ENCODE measurements around the gene ANXA6.
A peak's percentile ranks its signal among the peaks of the same experiment; 100 is the strongest.

Gene ANXA6

GRCh38 chr5:151079838-151080612, 77.6 kb downstream of the ANXA6 start:
- DNase-seq (ENCODE audit: low read depth, low spot score): no peak
- no peaks in the 10 kb centered on the region for H3K9me3 ChIP-seq (ENCODE audit: insufficient read depth, low read length)
- H3K9ac ChIP-seq (ENCODE audit: insufficient read length, low read depth): peak overlapping the region; percentile 79
- peak overlapping the region; percentile 62 for H3K4me3 ChIP-seq (ENCODE audit: insufficient read length, low read depth)
- H3K27me3 ChIP-seq (ENCODE audit: insufficient read depth, insufficient read length): peaks cover 2% of the 10 kb centered on the region
- H3K4me1 ChIP-seq (ENCODE audit: insufficient read depth, insufficient read length): peaks cover 7% of the 10 kb centered on the region
- TF ChIP-seq YY1 (IDR thresholded peaks at IDR 0.05; ENCODE audit: insufficient read depth, insufficient read length) (no peak), SUZ12 (IDR thresholded peaks at IDR 0.05; ENCODE audit: extremely low read depth, insufficient read depth, insufficient read length) (no peak), ZNF274 (IDR thresholded peaks at IDR 0.05; ENCODE audit: low read depth, low read length) (no peak)
- H3K36me3 ChIP-seq (ENCODE audit: insufficient read depth, insufficient read length, low read length): peaks cover 15% of the 10 kb centered on the region

- peaks cover 7% of the 10 kb centered on the region for H3K4me1 ChIP-seq (ENCODE audit: insufficient read depth, insufficient read length)
- H3K36me3 ChIP-seq (ENCODE audit: insufficient read depth, insufficient read length, low read length): peaks cover 15% of the 10 kb centered on the region
- H3K9ac ChIP-seq (ENCODE audit: insufficient read length, low read depth): no peak overlapping the region
- DNase-seq (ENCODE audit: low read depth, low spot score): no peak
- H3K9me3 ChIP-seq (ENCODE audit: insufficient read depth, low read length): no peaks in the 10 kb centered on the region
- TF ChIP-seq SUZ12 (IDR thresholded peaks at IDR 0.05; ENCODE audit: extremely low read depth, insufficient read depth, insufficient read length) (no peak), ZNF274 (IDR thresholded peaks at IDR 0.05; ENCODE audit: low read depth, low read length) (no peak), YY1 (IDR thresholded peaks at IDR 0.05; ENCODE audit: insufficient read depth, insufficient read length) (no peak)
- H3K27me3 ChIP-seq (ENCODE audit: insufficient read depth, insufficient read length): peaks cover 2% of the 10 kb centered on the region
- H3K4me3 ChIP-seq (ENCODE audit: insufficient read length, low read depth): no peak overlapping the region
Measured at GRCh38 chr5:151078490-151079262, 78.9 kb downstream of the ANXA6 start.

GRCh38 chr5:151077967-151078366, 79.6 kb downstream of the ANXA6 start:
- H3K9ac ChIP-seq (ENCODE audit: insufficient read length, low read depth): no peak overlapping the region
- no peak for TF ChIP-seq SUZ12 (IDR thresholded peaks at IDR 0.05; ENCODE audit: extremely low read depth, insufficient read depth, insufficient read length)
- TF ChIP-seq ZNF274 (IDR thresholded peaks at IDR 0.05; ENCODE audit: low read depth, low read length): no peak
- no peak for TF ChIP-seq YY1 (IDR thresholded peaks at IDR 0.05; ENCODE audit: insufficient read depth, insufficient read length)
- no peak for DNase-seq (ENCODE audit: low read depth, low spot score)
- no peaks in the 10 kb centered on the region for H3K9me3 ChIP-seq (ENCODE audit: insufficient read depth, low read length)
- H3K27me3 ChIP-seq (ENCODE audit: insufficient read depth, insufficient read length): peaks cover 2% of the 10 kb centered on the region
- peaks cover 7% of the 10 kb centered on the region for H3K4me1 ChIP-seq (ENCODE audit: insufficient read depth, insufficient read length)
- H3K36me3 ChIP-seq (ENCODE audit: insufficient read depth, insufficient read length, low read length): peaks cover 15% of the 10 kb centered on the region
- H3K4me3 ChIP-seq (ENCODE audit: insufficient read length, low read depth): no peak overlapping the region

- peaks cover 7% of the 10 kb centered on the region for H3K4me1 ChIP-seq (ENCODE audit: insufficient read depth, insufficient read length)
- H3K4me3 ChIP-seq (ENCODE audit: insufficient read length, low read depth): no peak overlapping the region
- peaks cover 15% of the 10 kb centered on the region for H3K36me3 ChIP-seq (ENCODE audit: insufficient read depth, insufficient read length, low read length)
- peaks cover 2% of the 10 kb centered on the region for H3K27me3 ChIP-seq (ENCODE audit: insufficient read depth, insufficient read length)
- H3K9ac ChIP-seq (ENCODE audit: insufficient read length, low read depth): no peak overlapping the region
- TF ChIP-seq YY1 (IDR thresholded peaks at IDR 0.05; ENCODE audit: insufficient read depth, insufficient read length): no peak
- TF ChIP-seq ZNF274 (IDR thresholded peaks at IDR 0.05; ENCODE audit: low read depth, low read length): no peak
- no peak for TF ChIP-seq SUZ12 (IDR thresholded peaks at IDR 0.05; ENCODE audit: extremely low read depth, insufficient read depth, insufficient read length)
- no peak for DNase-seq (ENCODE audit: low read depth, low spot score)
- H3K9me3 ChIP-seq (ENCODE audit: insufficient read depth, low read length): no peaks in the 10 kb centered on the region
Measured at GRCh38 chr5:151077419-151077818, 80.2 kb downstream of the ANXA6 start.

- peaks cover 7% of the 10 kb centered on the region for H3K4me1 ChIP-seq (ENCODE audit: insufficient read depth, insufficient read length)
- H3K9me3 ChIP-seq (ENCODE audit: insufficient read depth, low read length): no peaks in the 10 kb centered on the region
- peaks cover 2% of the 10 kb centered on the region for H3K27me3 ChIP-seq (ENCODE audit: insufficient read depth, insufficient read length)
- TF ChIP-seq YY1 (IDR thresholded peaks at IDR 0.05; ENCODE audit: insufficient read depth, insufficient read length): no peak
- no peak for TF ChIP-seq SUZ12 (IDR thresholded peaks at IDR 0.05; ENCODE audit: extremely low read depth, insufficient read depth, insufficient read length)
- H3K9ac ChIP-seq (ENCODE audit: insufficient read length, low read depth): no peak overlapping the region
- H3K36me3 ChIP-seq (ENCODE audit: insufficient read depth, insufficient read length, low read length): peaks cover 19% of the 10 kb centered on the region
- no peak for DNase-seq (ENCODE audit: low read depth, low spot score)
- H3K4me3 ChIP-seq (ENCODE audit: insufficient read length, low read depth): no peak overlapping the region
Measured at GRCh38 chr5:151076616-151077015, 81.0 kb downstream of the ANXA6 start.

- peaks cover 23% of the 10 kb centered on the region for H3K36me3 ChIP-seq (ENCODE audit: insufficient read depth, insufficient read length, low read length)
- H3K4me3 ChIP-seq (ENCODE audit: insufficient read length, low read depth): no peak overlapping the region
- H3K9ac ChIP-seq (ENCODE audit: insufficient read length, low read depth): no peak overlapping the region
Measured at GRCh38 chr5:151075698-151076331, 81.8 kb downstream of the ANXA6 start.

GRCh38 chr5:151074557-151074956, 83.0 kb downstream of the ANXA6 start:
- Histone ChIP-seq H3K9ac (ENCODE audit: insufficient read length, low read depth) (no peak overlapping the region), H3K4me1 (ENCODE audit: insufficient read depth, insufficient read length) (peaks cover 2% of the 10 kb centered on the region), H3K36me3 (ENCODE audit: insufficient read depth, insufficient read length, low read length) (peaks cover 30% of the 10 kb centered on the region), H3K27me3 (ENCODE audit: insufficient read depth, insufficient read length) (no peaks in the 10 kb centered on the region), H3K9me3 (ENCODE audit: insufficient read depth, low read length) (no peaks in the 10 kb centered on the region), H3K4me3 (ENCODE audit: insufficient read length, low read depth) (no peak overlapping the region)
- no peak for DNase-seq (ENCODE audit: low read depth, low spot score)
- TF ChIP-seq SUZ12 (IDR thresholded peaks at IDR 0.05; ENCODE audit: extremely low read depth, insufficient read depth, insufficient read length) (no peak), ZNF274 (IDR thresholded peaks at IDR 0.05; ENCODE audit: low read depth, low read length) (no peak), YY1 (IDR thresholded peaks at IDR 0.05; ENCODE audit: insufficient read depth, insufficient read length) (no peak)

More at GRCh38 chr5:151075698-151076331, 81.8 kb downstream of the ANXA6 start:
- H3K9me3 ChIP-seq (ENCODE audit: insufficient read depth, low read length): no peaks in the 10 kb centered on the region
- DNase-seq (ENCODE audit: low read depth, low spot score): no peak
- TF ChIP-seq ZNF274 (IDR thresholded peaks at IDR 0.05; ENCODE audit: low read depth, low read length): no peak
- no peak for TF ChIP-seq YY1 (IDR thresholded peaks at IDR 0.05; ENCODE audit: insufficient read depth, insufficient read length)
- no peak for TF ChIP-seq SUZ12 (IDR thresholded peaks at IDR 0.05; ENCODE audit: extremely low read depth, insufficient read depth, insufficient read length)
- peaks cover 2% of the 10 kb centered on the region for H3K27me3 ChIP-seq (ENCODE audit: insufficient read depth, insufficient read length)
- H3K4me1 ChIP-seq (ENCODE audit: insufficient read depth, insufficient read length): peaks cover 7% of the 10 kb centered on the region

Measured in NT2/D1 (cell line).